GM18951 (cell line): ENCODE data around the gene CDK2AP2.
A peak's percentile ranks its signal among the peaks of the same experiment; 100 is the strongest.

Experiments
- POLR2A ChIP-seq: IDR thresholded peaks from 4 replicates; pipeline ENCODE4 v1.6.1; 2011; ENCODE audit warnings: mild to moderate bottlenecking; ENCODE audit not compliant: insufficient read length, insufficient read depth; ENCODE audit errors: extremely low read depth
- in situ Hi-C: fragments of 300-500 bp; cut with MboI; formaldehyde crosslinking; loops from one replicate; pipeline ENCODE4 v1.12.0; 2022; ENCODE audit warnings: low sequenced_read_pairs, mixed read lengths, inconsistent platforms; ENCODE audit not compliant: unreplicated experiment

Gene CDK2AP2

GRCh38 chr11:67504950-67505581 lies 2.9 kb downstream of the CDK2AP2 start, which contains the start of gene PITPNM1:
PITPNM1 (minus strand) TSS chr11:67505363; CDS start chr11:67504180, 1,183 bp downstream.
- in situ Hi-C loops = no loop called here
- TF ChIP-seq POLR2A = peak; percentile 64

- no peak for TF ChIP-seq POLR2A
- in situ Hi-C loops = no loop called here
Observed at GRCh38 chr11:67504005-67504949, 3.7 kb downstream of the CDK2AP2 start.

GRCh38 chr11:67503119-67504004 lies 4.6 kb downstream of the CDK2AP2 start:
- in situ Hi-C loops = no loop called here
- TF ChIP-seq POLR2A = no peak

- no peak for TF ChIP-seq POLR2A
- in situ Hi-C loops = no loop called here
Observed at GRCh38 chr11:67502328-67502979, 5.5 kb downstream of the CDK2AP2 start.

- in situ Hi-C loops = no loop called here
- TF ChIP-seq POLR2A = no peak
Observed at GRCh38 chr11:67501854-67502253, 6.1 kb downstream of the CDK2AP2 start.

- no peak for TF ChIP-seq POLR2A
Observed at GRCh38 chr11:67500831-67501715, 6.9 kb downstream of the CDK2AP2 start.

GRCh38 chr11:67500484-67500821 lies 7.5 kb downstream of the CDK2AP2 start:
- in situ Hi-C loops = no loop called here
- no peak for TF ChIP-seq POLR2A

More at GRCh38 chr11:67500831-67501715, 6.9 kb downstream of the CDK2AP2 start:
- in situ Hi-C loops = no loop called here

- no peak for TF ChIP-seq POLR2A
- in situ Hi-C loops = no loop called here
Observed at GRCh38 chr11:67499808-67500483, 8.0 kb downstream of the CDK2AP2 start.

- no peak for TF ChIP-seq POLR2A
- in situ Hi-C loops = no loop called here
Observed at GRCh38 chr11:67498544-67498972, 9.4 kb downstream of the CDK2AP2 start.

- in situ Hi-C loops = no loop called here
- TF ChIP-seq POLR2A = no peak
Observed at GRCh38 chr11:67497656-67498291, 10.2 kb downstream of the CDK2AP2 start.

- in situ Hi-C loops = no loop called here
- no peak for TF ChIP-seq POLR2A
Observed at GRCh38 chr11:67496113-67496512, 11.8 kb downstream of the CDK2AP2 start.
